Panc1 (cell line): ENCODE data around the gene ALDH1A1. TPM values are rescaled to one million over a fixed set of nuclear protein-coding genes. Genes with fewer than 3 reads are reported as not detected.

Source experiments
- ATAC-seq: fragments of 200-7000 bp; cut with Tn5 transposase; 2 replicates; pipeline ENCODE4 v1.9.1; 2020; ENCODE audit warnings: mild to moderate bottlenecking, moderate library complexity
- BruUV-seq: library from RNA; stranded (reverse); fragments of 400-500 nt; replicated peaks from 2 replicates; lab custom pipeline; 2021; lab: Mats Ljungman, UMichigan
- CTCF ChIA-PET: fragments of 300-600 bp; sonication (Branson Sonifier 250); formaldehyde crosslinking; loops from one replicate; lab custom pipeline; 2022; ENCODE audit warnings: antibody characterized with exemption; lab: Charles Lee
- POLR2A ChIA-PET: fragments of 300-600 bp; sonication (Branson Sonifier 250); formaldehyde crosslinking; loops from one replicate; lab custom pipeline; 2022; ENCODE audit warnings: antibody characterized with exemption; lab: Charles Lee
- DNase-seq: peaks from one replicate; pipeline ENCODE4 v3.0.0-alpha.2; 2010; ENCODE audit warnings: low read depth, low spot score
- H3K27ac ChIP-seq: 2 replicates; pipeline ENCODE4 v1.5.1; 2011; ENCODE audit warnings: mild to moderate bottlenecking, low read length, inconsistent platforms
- H3K27me3 ChIP-seq: fragments of 200-500 bp; sonication (Bioruptor generic); 2 replicates; pipeline ENCODE4 v1.6.0; 2014; ENCODE audit warnings: low read length, inconsistent platforms; ENCODE audit not compliant: control insufficient read depth, insufficient read depth
- H3K36me3 ChIP-seq: fragments of 200-500 bp; sonication (Bioruptor generic); 2 replicates; pipeline ENCODE4 v1.5.1; 2014; ENCODE audit warnings: inconsistent platforms, mild to moderate bottlenecking, low read length, moderate library complexity; ENCODE audit not compliant: control insufficient read depth, insufficient read depth
- H3K4me1 ChIP-seq: 2 replicates; pipeline ENCODE4 v1.5.1; 2011; ENCODE audit warnings: inconsistent platforms, mild to moderate bottlenecking, low read length, moderate library complexity; ENCODE audit not compliant: control insufficient read depth, insufficient read depth
- H3K4me3 ChIP-seq, 2 experiments: 2 replicates each; pipeline ENCODE4 v1.5.1; 2011 to 2012; ENCODE audit warnings: low read depth in 2 of 2, low read length in 2 of 2, mild to moderate bottlenecking in 2 of 2, inconsistent platforms in 1 of 2, moderate library complexity in 1 of 2
- H3K9me3 ChIP-seq: fragments of 200-500 bp; sonication (Bioruptor generic); 2 replicates; pipeline ENCODE4 v1.5.1; 2014; ENCODE audit warnings: low read depth, mild to moderate bottlenecking, inconsistent platforms, low read length, moderate library complexity; ENCODE audit not compliant: control insufficient read depth, insufficient read depth
- POLR2AphosphoS5 ChIP-seq: IDR thresholded peaks from 2 replicates; pipeline ENCODE4 v1.6.1; 2012; ENCODE audit warnings: mild to moderate bottlenecking, low read depth, low read length, moderate library complexity
- SIN3A ChIP-seq: IDR thresholded peaks from 2 replicates; pipeline ENCODE4 v1.6.1; 2012; ENCODE audit warnings: low read depth, mild to moderate bottlenecking, low read length, moderate library complexity, borderline replicate concordance; ENCODE audit not compliant: insufficient read depth
- TCF7L2 ChIP-seq: IDR thresholded peaks from 2 replicates; pipeline ENCODE4 v1.6.1; 2011; ENCODE audit warnings: mild to moderate bottlenecking, low read depth, low read length, inconsistent platforms
- in situ Hi-C: cut with HindIII; loops from 2 replicates; pipeline ENCODE4 v1.10.0; 2016; ENCODE audit warnings: low sequenced_read_pairs, low pct_unique_long_range_greater_than_20kb
- intact Hi-C: fragments of 100-400 bp; cut with micrococcal nuclease; formaldehyde crosslinking; loops from one replicate; pipeline ENCODE4 v1.10.0; 2022; ENCODE audit not compliant: unreplicated experiment
- total RNA-seq: library from RNA; stranded (reverse); gene quantifications from one replicate; pipeline ENCODE4 v1.2.1, GENCODE V29; 2021; ENCODE audit not compliant: unreplicated experiment
- TF ChIP-seq, protein P1 (sequence below): fragments of 450-650 bp; IDR thresholded peaks from 2 replicates; pipeline ENCODE4 v1.5.1; 2017; ENCODE audit warnings: mild to moderate bottlenecking
- TF ChIP-seq, protein P2 (sequence below), 2 experiments: IDR thresholded peaks; 2 replicates each; pipeline ENCODE4 v1.6.1; 2011 to 2012; ENCODE audit warnings: low read depth in 2 of 2, control low read depth in 1 of 2, low read length in 1 of 2, mild to moderate bottlenecking in 1 of 2, moderate library complexity in 1 of 2; ENCODE audit not compliant: insufficient read depth in 1 of 2

The ALDH1A1 gene
- total RNA-seq, 1 experiment from 2014 or later = 0.54 TPM

DNA sequence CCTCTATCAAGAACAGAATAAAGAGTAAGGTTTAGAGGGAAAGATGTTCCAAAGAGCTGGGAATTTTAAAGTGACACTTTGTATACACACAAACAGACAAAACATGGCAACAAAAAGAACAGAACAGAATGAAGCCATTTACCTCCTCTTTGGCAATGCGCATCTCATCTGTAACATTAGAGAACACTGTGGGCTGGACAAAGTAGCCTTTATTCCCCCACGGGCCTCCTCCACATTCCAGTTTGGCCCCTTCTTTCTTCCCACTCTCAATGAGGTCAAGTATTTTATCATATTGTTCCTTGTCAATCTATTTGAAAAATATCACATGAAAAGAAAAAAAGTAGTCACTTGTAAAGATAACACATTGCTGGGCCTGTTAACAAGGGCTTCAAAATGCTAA, 41.0 kb downstream of the ALDH1A1 start:
- TF ChIP-seq, protein P1, sequence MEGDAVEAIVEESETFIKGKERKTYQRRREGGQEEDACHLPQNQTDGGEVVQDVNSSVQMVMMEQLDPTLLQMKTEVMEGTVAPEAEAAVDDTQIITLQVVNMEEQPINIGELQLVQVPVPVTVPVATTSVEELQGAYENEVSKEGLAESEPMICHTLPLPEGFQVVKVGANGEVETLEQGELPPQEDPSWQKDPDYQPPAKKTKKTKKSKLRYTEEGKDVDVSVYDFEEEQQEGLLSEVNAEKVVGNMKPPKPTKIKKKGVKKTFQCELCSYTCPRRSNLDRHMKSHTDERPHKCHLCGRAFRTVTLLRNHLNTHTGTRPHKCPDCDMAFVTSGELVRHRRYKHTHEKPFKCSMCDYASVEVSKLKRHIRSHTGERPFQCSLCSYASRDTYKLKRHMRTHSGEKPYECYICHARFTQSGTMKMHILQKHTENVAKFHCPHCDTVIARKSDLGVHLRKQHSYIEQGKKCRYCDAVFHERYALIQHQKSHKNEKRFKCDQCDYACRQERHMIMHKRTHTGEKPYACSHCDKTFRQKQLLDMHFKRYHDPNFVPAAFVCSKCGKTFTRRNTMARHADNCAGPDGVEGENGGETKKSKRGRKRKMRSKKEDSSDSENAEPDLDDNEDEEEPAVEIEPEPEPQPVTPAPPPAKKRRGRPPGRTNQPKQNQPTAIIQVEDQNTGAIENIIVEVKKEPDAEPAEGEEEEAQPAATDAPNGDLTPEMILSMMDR = no peak
- TF ChIP-seq SIN3A = no peak
- TF ChIP-seq TCF7L2 = no peak
- no peak for TF ChIP-seq POLR2AphosphoS5
- TF ChIP-seq, protein P2, sequence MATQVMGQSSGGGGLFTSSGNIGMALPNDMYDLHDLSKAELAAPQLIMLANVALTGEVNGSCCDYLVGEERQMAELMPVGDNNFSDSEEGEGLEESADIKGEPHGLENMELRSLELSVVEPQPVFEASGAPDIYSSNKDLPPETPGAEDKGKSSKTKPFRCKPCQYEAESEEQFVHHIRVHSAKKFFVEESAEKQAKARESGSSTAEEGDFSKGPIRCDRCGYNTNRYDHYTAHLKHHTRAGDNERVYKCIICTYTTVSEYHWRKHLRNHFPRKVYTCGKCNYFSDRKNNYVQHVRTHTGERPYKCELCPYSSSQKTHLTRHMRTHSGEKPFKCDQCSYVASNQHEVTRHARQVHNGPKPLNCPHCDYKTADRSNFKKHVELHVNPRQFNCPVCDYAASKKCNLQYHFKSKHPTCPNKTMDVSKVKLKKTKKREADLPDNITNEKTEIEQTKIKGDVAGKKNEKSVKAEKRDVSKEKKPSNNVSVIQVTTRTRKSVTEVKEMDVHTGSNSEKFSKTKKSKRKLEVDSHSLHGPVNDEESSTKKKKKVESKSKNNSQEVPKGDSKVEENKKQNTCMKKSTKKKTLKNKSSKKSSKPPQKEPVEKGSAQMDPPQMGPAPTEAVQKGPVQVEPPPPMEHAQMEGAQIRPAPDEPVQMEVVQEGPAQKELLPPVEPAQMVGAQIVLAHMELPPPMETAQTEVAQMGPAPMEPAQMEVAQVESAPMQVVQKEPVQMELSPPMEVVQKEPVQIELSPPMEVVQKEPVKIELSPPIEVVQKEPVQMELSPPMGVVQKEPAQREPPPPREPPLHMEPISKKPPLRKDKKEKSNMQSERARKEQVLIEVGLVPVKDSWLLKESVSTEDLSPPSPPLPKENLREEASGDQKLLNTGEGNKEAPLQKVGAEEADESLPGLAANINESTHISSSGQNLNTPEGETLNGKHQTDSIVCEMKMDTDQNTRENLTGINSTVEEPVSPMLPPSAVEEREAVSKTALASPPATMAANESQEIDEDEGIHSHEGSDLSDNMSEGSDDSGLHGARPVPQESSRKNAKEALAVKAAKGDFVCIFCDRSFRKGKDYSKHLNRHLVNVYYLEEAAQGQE (IDR thresholded peaks at IDR 0.05; ENCODE audit: insufficient read depth in 1 of 2, low read depth in 2 of 2, low read length in 1 of 2) = no peak
- no TSS peak for BruUV-seq
- DNase-seq (no peak), ATAC-seq (no peak)
- ChIA-PET CTCF (no interaction called here), POLR2A (no interaction called here)
- H3K9me3 ChIP-seq = no peaks in the 10 kb centered on the region
- intact Hi-C loops = no loop called here
- no peaks in the 10 kb centered on the region for H3K27me3 ChIP-seq
- no peak overlapping the region for H3K4me3 ChIP-seq
- H3K36me3 ChIP-seq = no peaks in the 10 kb centered on the region
- no peaks in the 10 kb centered on the region for H3K4me1 ChIP-seq
- no peak overlapping the region for H3K27ac ChIP-seq
- in situ Hi-C loops = no loop called here

DNA sequence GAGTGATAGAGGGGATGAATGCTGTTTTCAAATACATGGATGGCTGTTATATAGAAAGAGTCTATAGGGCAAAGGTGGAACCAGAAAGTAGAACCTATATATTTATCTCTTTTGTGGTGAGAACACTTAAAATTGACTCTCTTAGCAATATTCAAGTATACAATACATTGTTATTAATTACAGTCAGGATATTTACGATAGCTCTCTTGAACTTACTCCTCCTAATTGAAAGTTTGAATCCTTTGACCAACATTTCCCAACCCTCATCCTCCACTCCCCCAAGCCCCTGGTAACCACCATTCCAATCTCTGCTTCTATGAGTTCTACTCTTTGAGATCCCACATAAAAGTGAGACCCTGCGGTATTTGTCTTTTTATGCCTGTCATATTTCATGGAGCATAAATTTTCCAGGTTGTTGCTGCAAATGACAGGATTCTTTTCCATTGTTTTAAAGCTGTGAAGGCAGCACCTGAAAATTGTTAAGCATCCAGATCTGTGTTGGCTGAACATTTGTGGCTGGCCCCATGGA, 41.5 kb downstream of the ALDH1A1 start:
- Histone ChIP-seq H3K27ac (no peak overlapping the region), H3K27me3 (no peaks in the 10 kb centered on the region), H3K4me1 (no peaks in the 10 kb centered on the region), H3K36me3 (no peaks in the 10 kb centered on the region), H3K9me3 (no peaks in the 10 kb centered on the region), H3K4me3 (no peak overlapping the region)
- in situ Hi-C loops (no loop called here), intact Hi-C loops (no loop called here)
- no peak for DNase-seq
- TF ChIP-seq, protein P2 (IDR thresholded peaks at IDR 0.05; ENCODE audit: insufficient read depth in 1 of 2, low read depth in 2 of 2, low read length in 1 of 2) = no peak
- TF ChIP-seq TCF7L2 (no peak), POLR2AphosphoS5 (no peak), SIN3A (no peak)
- TF ChIP-seq, protein P1 = no peak
- no TSS peak for BruUV-seq
- no peak for ATAC-seq
- ChIA-PET POLR2A (no interaction called here), CTCF (no interaction called here)
